ENCODE data around the gene ABCD1.

Gene ABCD1

GRCh38 chrX:153786669-153787068, 62.0 kb downstream of the ABCD1 start:
- DNase-seq (ENCODE audit: low read depth in 3 of 3, low spot score in 1 of 3) = no peak

- DNase-seq (ENCODE audit: low read depth in 3 of 3, low spot score in 1 of 3) = no peak
Measured at GRCh38 chrX:153789654-153790053, 65.0 kb downstream of the ABCD1 start.

- DNase-seq (ENCODE audit: low read depth in 3 of 3, low spot score in 1 of 3) = no peak
Measured at GRCh38 chrX:153791104-153791852, 66.6 kb downstream of the ABCD1 start.

- DNase-seq (ENCODE audit: low read depth in 3 of 3, low spot score in 1 of 3) = no peak
Measured at GRCh38 chrX:153792368-153792767, 67.7 kb downstream of the ABCD1 start.

GRCh38 chrX:153793291-153793690, 68.6 kb downstream of the ABCD1 start:
- DNase-seq (ENCODE audit: low read depth in 3 of 3, low spot score in 1 of 3) = no peak

Data from stimulated activated CD4-positive, alpha-beta T cell treated with anti-CD3 and anti-CD28 coated beads, TNF-alpha, amount 100 ng/mL, for 1 hour (primary cell).